Colon (tissue), 2 donors: ENCODE measurements around the gene RELL2.

Source experiments
- FAIRE-seq: peaks from 2 replicates; lab custom pipeline; 2012; peaks lifted over from hg19 to GRCh38; lab: Jason Lieb, UNC
- donor health status: control.
- donor health status: control.

Gene RELL2

GRCh38 chr5:141649972-141650371, 13.2 kb downstream of the RELL2 start:
- FAIRE-seq: no peak

GRCh38 chr5:141650851-141651727, 14.3 kb downstream of the RELL2 start, which contains the start of gene FCHSD1:
FCHSD1 (minus strand) TSS chr5:141651418; CDS start chr5:141651368, 50 bp downstream.
- no peak for FAIRE-seq

- no peak for FAIRE-seq
Measured at GRCh38 chr5:141651728-141652105, 14.9 kb downstream of the RELL2 start.

GRCh38 chr5:141654298-141654697, 17.5 kb downstream of the RELL2 start:
- FAIRE-seq: no peak

GRCh38 chr5:141655020-141655419, 18.2 kb downstream of the RELL2 start:
- FAIRE-seq: no peak

- no peak for FAIRE-seq
Measured at GRCh38 chr5:141656396-141656795, 19.6 kb downstream of the RELL2 start.

GRCh38 chr5:141657404-141657803, 20.6 kb downstream of the RELL2 start:
- no peak for FAIRE-seq

GRCh38 chr5:141657937-141658545, 21.2 kb downstream of the RELL2 start:
- no peak for FAIRE-seq

GRCh38 chr5:141662028-141662427, 25.2 kb downstream of the RELL2 start:
- no peak for FAIRE-seq

- FAIRE-seq: no peak
Measured at GRCh38 chr5:141663506-141663905, 26.7 kb downstream of the RELL2 start.

- FAIRE-seq: no peak
Measured at GRCh38 chr5:141664733-141665461, 28.1 kb downstream of the RELL2 start.

GRCh38 chr5:141665995-141666940, 29.5 kb downstream of the RELL2 start:
- FAIRE-seq: no peak

GRCh38 chr5:141668601-141669265, 31.9 kb downstream of the RELL2 start:
- no peak for FAIRE-seq

- FAIRE-seq: no peak
Measured at GRCh38 chr5:141669520-141669919, 32.7 kb downstream of the RELL2 start.

- no peak for FAIRE-seq
Measured at GRCh38 chr5:141672071-141672840, 35.5 kb downstream of the RELL2 start.

- FAIRE-seq: no peak
Measured at GRCh38 chr5:141672841-141673813, 36.3 kb downstream of the RELL2 start.

- no peak for FAIRE-seq
Measured at GRCh38 chr5:141674747-141675146, 38.0 kb downstream of the RELL2 start.

- FAIRE-seq: no peak
Measured at GRCh38 chr5:141675672-141676071, 38.9 kb downstream of the RELL2 start.

- FAIRE-seq: no peak
Measured at GRCh38 chr5:141677415-141677814, 40.6 kb downstream of the RELL2 start.
